ENCODE data around the gene CRTC1. TPM values are rescaled to one million over a fixed set of nuclear protein-coding genes. Genes with fewer than 3 reads are reported as not detected.

CRTC1 gene
- total and polyA plus RNA-seq, 9 of the 15 experiments (the other 6 are each of a cell fraction or from before 2014, with no cell fraction given) = 0.25 to 3.8 (median 1.2) TPM; not detected in 2

GRCh38 chr19:18700501-18701249 is 17.2 kb downstream of the CRTC1 start (continued):
- TF ChIP-seq ZBTB2 (IDR thresholded peaks at IDR 0.05) (no peak; the same call in 1 of the 2 replicates), FOXJ2 (tag; IDR thresholded peaks at IDR 0.05) (no peak), E2F6 (IDR thresholded peaks at IDR 0.05; ENCODE audit: borderline replicate concordance in 1 of 2, extremely low read depth in 1 of 2, insufficient read depth in 1 of 2, insufficient read length in 1 of 2, low read depth in 1 of 2, low read length in 1 of 2, poor library complexity in 1 of 2, severe bottlenecking in 1 of 2) (peak in 1 of 2 experiments; percentile 8), TFAP4 (CRISPR knock-in tag; IDR thresholded peaks at IDR 0.05; ENCODE audit: borderline replicate concordance) (peak; percentile 89; the same call in 1 of the 2 replicates), TEAD1 (CRISPR knock-in tag; IDR thresholded peaks at IDR 0.05) (peak in 1 of 2 experiments; percentile 24; a peak in 1 of 4 replicates), GATA2 (CRISPR knock-in tag; IDR thresholded peaks at IDR 0.05) (peak; percentile 88), LCOR (CRISPR knock-in tag; IDR thresholded peaks at IDR 0.05) (peak; percentile 46; the same call in 1 of the 2 replicates), TBL1XR1 (IDR thresholded peaks at IDR 0.05; ENCODE audit: low read length in 2 of 2) (peak in 1 of 2 experiments; percentile 58; a peak in 2 of 4 replicates), MNT (conservative IDR thresholded peaks at IDR 0.05) (peak in 1 of 2 experiments; percentile 52; a peak in 2 of 4 replicates), ARID1B (IDR thresholded peaks at IDR 0.05) (peak; percentile 95), CREM (IDR thresholded peaks at IDR 0.05; ENCODE audit: low read depth) (peak; percentile 33; the same call in 1 of the 2 replicates), BRD9 (IDR thresholded peaks at IDR 0.05; ENCODE audit: low read depth, partially characterized antibody) (no peak), TAF15 (IDR thresholded peaks at IDR 0.05; ENCODE audit: low read depth, low read length) (no peak), HDAC2 (IDR thresholded peaks at IDR 0.05) (peak; percentile 69; the same call in 1 of the 2 replicates), MECOM (CRISPR knock-in tag; IDR thresholded peaks at IDR 0.05) (no peak), ZC3H11A (IDR thresholded peaks at IDR 0.05; ENCODE audit: low read depth, low read length) (no peak), LEF1 (IDR thresholded peaks at IDR 0.05) (peak; percentile 68; the same call in 1 of the 2 replicates)
- TF ChIP-seq, protein P1, sequence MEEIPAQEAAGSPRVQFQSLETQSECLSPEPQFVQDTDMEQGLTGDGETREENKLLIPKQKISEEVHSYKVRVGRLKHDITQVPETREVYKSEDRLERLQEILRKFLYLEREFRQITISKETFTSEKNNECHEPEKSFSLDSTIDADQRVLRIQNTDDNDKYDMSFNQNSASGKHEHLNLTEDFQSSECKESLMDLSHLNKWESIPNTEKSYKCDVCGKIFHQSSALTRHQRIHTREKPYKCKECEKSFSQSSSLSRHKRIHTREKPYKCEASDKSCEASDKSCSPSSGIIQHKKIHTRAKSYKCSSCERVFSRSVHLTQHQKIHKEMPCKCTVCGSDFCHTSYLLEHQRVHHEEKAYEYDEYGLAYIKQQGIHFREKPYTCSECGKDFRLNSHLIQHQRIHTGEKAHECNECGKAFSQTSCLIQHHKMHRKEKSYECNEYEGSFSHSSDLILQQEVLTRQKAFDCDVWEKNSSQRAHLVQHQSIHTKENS (CRISPR knock-in tag; IDR thresholded peaks at IDR 0.05) = no peak
- TF ChIP-seq, protein P2, sequence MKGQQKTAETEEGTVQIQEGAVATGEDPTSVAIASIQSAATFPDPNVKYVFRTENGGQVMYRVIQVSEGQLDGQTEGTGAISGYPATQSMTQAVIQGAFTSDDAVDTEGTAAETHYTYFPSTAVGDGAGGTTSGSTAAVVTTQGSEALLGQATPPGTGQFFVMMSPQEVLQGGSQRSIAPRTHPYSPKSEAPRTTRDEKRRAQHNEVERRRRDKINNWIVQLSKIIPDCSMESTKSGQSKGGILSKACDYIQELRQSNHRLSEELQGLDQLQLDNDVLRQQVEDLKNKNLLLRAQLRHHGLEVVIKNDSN (CRISPR knock-in tag; IDR thresholded peaks at IDR 0.05) = 0 out of 2 replicates have a peak, but pooled peaks have one; percentile 0

Measured in K562 (cell line).